NCI-H82 (cell line): Measurements from ENCODE around the gene ARHGEF10L.
"Not testable (repeated sequence)": the region's sequence is repeated elsewhere in the genome, so short reads cannot be mapped to it uniquely, and the experiment has no call there.

Source experiments
- DNase-seq: peaks from one replicate; lab custom pipeline; 2025; lab: John Stamatoyannopoulos, UW

Gene ARHGEF10L, protein sequence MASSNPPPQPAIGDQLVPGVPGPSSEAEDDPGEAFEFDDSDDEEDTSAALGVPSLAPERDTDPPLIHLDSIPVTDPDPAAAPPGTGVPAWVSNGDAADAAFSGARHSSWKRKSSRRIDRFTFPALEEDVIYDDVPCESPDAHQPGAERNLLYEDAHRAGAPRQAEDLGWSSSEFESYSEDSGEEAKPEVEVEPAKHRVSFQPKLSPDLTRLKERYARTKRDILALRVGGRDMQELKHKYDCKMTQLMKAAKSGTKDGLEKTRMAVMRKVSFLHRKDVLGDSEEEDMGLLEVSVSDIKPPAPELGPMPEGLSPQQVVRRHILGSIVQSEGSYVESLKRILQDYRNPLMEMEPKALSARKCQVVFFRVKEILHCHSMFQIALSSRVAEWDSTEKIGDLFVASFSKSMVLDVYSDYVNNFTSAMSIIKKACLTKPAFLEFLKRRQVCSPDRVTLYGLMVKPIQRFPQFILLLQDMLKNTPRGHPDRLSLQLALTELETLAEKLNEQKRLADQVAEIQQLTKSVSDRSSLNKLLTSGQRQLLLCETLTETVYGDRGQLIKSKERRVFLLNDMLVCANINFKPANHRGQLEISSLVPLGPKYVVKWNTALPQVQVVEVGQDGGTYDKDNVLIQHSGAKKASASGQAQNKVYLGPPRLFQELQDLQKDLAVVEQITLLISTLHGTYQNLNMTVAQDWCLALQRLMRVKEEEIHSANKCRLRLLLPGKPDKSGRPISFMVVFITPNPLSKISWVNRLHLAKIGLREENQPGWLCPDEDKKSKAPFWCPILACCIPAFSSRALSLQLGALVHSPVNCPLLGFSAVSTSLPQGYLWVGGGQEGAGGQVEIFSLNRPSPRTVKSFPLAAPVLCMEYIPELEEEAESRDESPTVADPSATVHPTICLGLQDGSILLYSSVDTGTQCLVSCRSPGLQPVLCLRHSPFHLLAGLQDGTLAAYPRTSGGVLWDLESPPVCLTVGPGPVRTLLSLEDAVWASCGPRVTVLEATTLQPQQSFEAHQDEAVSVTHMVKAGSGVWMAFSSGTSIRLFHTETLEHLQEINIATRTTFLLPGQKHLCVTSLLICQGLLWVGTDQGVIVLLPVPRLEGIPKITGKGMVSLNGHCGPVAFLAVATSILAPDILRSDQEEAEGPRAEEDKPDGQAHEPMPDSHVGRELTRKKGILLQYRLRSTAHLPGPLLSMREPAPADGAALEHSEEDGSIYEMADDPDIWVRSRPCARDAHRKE (N-terminal part only)

DNA sequence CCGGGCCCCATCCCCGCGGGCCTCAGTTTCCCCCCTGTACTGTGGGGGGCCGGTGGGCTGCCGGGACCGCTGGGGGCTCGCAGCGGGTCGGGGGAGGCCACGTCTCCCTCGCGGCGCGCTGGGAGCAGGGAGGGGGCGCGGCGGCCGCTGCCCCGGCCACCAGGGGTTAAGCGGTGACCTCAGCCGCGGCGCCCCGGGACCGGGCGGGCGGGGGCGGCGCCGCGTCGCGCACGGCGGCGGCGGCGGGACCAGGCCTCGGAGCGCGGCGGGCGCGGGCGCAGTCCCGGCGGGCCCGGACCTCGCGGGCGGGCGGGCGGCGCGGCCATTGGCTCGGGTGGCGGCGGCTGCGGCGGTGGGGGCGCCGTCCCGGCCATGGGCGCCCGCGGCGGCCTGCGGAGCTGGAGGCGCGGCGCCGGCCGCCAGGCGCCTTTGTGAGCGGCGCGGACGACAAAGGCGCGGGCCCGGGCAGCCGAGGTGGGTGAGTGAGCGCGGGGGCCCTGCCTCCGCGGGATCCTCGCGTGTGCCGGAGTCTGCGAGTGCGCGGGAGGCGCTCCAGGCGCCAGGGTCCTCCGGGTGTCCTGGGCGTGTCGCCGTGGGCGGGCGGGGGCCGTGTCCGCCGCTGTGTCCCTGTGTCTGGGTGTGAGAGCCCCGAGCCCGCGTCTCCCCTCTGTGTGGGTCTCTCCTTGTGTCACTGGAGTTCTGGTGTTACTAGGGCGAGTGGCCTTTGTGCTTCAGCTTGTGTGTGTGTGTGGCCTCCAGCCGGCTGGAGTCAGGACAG is at the start of gene ARHGEF10L:
Gene ARHGEF10L (plus strand): TSS at position 222 of the 778 bp plus-strand sequence. CDS start 40,898 bp downstream, outside the sequence.
- DNase-seq, result peak; percentile 53

DNA sequence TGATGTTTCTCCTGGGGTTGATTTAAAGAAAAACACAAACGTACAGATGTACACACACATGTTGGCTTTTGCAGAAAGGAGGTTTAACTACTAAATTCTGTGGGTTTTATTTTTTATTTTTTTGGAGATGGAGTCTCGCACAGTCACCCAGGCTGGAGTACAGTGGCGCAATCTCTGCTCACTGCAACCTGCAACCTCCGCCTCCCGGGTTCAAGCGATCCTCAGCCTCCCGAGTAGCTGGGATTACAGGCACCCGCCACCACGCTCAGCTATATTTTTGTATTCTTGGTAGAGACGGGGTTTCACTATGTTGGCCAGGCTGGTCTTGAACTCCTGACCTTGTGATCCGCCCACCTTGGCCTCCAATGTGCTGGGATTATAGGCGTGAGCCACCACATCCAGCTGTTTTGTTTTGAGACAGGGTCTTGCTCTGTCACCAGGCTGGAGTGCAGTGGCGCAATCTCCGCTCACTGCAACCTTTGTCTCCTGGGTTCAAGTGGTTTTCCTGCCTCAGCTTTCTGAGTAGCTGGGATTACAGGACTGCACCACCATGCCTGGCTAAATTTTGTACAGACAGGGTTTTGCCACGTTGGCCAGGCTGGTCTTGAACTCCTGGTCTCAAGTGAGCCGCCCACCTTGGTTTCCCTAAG is 49.6 kb upstream of the ARHGEF10L start:
- DNase-seq, result not testable (repeated sequence)

DNA sequence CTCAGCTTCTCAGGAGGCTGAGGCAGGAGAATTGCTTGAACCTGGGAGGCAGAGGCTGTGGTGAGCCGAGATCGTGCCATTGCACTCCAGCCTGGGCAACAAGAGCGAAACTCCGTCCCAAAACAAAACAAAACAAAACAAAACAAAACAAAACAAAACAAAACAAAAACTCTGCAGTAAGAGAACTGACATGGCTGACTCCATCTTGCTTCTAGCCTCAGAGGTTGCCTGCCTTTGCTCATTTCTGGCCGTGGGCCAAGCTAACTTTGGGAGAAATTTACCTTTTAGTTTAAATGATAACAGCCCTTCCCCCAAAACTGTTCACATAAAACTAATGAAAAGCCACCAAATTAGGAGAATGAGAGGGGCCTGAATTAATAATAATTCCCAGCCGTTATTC is 48.8 kb upstream of the ARHGEF10L start:
- DNase-seq, result not testable (repeated sequence)

DNA sequence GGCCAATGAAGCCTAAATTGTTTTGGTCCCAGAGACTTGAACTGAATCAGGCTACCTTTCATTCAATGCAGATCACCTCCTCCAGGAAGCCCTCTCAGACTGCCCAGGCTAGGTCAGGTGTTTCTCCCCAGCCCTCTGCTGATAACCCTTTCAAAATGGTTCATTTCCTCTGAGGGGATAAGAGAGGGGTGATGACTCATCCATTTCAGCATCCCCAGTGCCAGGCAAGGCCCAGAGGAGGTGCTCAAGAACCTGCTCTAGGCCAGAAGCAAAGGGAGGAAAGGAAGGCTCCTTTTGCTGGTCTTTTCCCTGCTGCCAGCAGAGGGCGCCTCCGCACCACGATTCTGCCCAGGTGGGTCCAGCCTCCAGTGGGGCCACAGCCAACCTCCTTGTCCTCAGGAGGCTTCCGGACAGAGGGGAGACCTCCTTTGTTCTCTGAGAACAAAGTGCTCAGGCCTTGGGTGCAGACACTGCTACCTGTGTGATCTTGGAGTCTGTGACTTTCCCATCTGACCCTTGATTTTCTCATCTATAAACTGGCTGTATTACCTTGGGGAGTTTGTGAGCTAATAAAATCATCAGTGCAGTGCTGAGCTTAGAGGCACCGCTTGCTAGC is 45.3 kb upstream of the ARHGEF10L start:
- DNase-seq, result peak; percentile 78

DNA sequence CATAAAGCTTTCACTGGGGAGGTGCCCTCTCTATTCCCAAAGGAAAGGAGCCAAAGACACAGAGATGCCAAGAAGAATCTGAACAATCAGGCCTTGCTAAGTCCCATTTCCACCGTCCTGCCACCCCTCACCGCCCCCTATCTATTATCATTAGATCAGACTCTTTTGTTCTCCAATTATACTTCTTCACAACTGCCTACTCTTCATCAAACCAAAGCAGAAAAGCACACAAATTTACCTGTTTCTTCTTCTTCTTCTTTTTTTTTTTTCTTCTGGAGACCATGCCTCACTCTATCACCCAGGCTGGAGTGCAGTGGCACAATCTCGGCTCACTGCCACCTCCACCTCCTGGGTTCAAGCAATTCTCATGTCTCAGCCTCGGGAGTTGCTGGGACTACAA is 43.1 kb upstream of the ARHGEF10L start:
- no peak for DNase-seq

DNA sequence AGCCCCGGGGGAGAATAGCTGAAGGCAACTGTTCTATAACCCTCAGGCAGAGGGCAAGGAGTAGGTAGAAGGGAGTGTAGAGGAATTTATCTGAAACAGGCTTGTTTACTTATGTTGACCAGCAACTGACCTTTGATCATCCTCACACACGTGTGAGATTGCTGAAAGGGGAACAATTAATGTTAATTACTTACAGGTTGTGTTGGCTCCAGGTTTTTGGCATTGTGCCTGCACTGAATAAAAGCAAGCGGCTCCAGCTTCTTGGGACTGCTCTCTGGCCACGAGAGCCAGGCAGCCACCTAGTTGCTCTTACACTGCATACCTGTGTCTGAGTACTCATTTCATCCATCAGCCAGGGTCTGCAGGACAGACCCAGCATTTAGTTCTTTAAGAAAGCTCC is 41.3 kb upstream of the ARHGEF10L start:
- DNase-seq, result no peak

DNA sequence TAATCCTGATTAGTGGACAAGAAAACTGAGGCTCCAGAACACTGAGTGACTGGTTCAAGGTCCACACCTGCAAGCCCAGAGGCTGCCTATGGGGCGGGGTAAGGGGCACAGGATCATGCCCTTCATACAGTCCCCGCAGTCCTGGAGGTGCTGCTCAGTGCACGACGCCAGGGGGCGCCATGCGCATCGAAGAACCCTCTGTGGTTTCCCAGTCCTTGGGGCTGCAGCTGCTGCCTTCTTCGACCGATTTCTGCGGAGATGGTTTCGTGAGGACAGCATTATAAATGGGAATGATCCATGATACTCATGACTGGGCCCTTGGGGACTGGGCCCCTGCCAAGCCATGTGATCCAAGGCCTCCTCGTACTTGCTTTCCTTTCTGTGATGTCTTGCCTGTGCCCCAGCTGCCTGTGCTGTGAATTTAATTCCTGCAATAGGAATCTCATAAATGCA is 37.1 kb upstream of the ARHGEF10L start:
- DNase-seq, result peak; percentile 89

DNA sequence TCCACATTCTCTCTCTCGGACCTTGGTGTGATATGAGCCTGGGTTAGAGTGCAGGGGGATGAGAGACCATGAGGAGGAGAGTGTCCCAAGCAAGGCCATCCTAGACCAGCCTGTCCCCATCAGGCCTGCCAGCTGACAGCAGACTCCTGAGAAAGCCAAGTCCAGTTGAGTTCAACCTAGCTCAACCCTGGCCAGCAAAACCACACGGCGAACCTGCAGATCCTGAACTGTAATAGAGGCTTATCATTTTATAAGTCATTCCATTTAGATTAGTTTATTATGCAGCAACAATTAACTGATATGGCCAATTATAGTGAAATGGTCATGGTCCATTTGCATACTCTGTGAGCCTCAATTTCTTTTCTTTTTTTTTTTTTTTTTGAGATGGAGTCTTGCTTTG is 36.4 kb upstream of the ARHGEF10L start:
- no peak for DNase-seq

DNA sequence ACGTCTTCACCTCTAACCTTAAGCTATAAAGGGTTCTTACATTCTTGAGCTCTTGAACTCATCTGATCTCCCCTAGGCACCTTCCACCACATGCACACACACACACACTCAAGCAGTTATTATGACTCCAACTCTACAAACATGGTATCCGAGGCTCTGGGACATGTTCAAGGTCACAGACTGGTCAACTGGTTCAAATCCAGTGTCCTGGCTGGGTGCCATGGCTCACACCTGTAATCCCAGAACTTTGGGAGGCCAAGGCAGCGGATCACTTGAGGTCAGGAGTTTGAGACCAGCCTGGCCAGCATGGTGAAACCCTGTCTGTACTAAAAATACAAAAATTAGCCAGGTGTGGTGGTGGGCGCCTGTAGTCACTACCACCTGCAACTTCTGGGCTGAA is 32.3 kb upstream of the ARHGEF10L start:
- not testable (repeated sequence) for DNase-seq

DNA sequence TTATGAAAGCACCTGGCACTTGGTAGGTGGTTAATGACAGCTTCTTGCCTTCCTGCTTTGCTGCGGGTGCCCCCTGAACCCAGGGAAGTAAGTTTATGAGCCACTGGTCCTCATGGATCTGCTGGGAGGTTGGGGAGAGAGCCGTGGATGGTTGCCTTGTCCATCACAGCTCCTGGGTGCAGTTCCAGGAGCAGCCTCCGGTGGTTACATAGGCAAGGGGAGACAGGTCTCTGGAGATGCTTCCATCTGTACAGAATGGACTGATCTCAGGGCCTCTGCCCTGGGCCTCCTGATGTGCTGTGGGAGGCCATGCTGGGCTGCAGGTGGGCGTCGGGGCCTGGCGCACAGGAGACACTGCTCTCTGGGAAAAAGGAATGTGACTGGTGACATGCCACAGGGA is 31.6 kb upstream of the ARHGEF10L start:
- DNase-seq, result peak; percentile 31

DNA sequence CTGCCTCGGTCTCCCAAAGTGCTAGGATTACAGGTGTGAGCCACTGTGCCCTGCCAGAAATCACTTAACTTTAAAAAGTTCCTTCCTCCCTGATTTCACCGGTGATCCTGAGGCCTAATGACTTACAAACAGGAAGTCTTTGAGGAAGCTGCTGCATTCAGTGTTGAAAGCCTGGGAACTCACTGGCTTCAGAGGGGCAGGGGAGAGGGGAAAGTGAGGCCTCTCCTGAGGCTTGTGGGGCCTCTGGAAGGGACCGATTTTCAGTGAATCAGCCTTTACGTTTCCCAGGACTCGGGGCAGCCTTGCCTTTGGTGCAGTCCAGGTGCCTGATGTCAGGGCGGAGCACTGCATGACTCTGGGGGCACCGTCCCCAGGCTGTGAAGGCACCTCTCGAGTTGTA is 30.1 kb upstream of the ARHGEF10L start:
- no peak for DNase-seq

DNA sequence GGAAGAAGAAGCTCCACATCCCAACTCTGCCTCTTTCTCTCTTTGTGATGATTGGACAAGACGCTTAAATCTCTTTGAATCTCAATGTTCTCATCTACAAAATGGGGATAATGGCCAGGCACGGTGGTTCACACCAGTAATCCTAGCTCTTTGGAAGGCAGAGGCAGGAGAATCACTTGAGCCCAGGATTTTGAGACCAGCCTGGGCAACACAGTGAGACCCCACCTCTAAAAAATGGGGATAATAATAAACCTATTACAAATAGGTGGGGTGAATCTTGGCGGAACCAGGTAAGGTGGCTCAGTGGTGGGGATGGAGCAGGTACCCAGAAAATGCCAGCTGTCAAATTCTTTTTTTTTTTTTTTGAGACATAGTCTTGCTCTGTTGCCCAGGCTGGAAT is 29.4 kb upstream of the ARHGEF10L start:
- no peak for DNase-seq

DNA sequence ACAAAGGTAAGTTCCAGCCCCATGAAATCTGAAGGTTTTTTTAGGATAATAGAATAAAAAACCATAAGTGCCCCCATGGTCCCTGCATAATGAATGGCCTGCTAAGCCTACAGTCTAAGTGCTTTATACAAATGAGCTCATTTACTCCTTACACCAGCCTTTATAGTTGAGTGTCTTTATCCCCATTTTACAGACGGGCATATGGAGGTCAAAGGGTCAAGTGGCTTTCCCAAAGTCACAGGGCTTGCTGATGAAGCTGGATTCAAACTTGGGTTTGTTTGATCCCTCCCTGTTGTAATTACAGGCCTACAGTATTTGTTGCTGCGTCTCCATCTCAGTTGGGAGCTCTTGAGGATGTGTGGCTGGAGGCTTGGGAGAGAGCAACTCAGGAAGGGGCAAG is 28.3 kb upstream of the ARHGEF10L start:
- no peak for DNase-seq

DNA sequence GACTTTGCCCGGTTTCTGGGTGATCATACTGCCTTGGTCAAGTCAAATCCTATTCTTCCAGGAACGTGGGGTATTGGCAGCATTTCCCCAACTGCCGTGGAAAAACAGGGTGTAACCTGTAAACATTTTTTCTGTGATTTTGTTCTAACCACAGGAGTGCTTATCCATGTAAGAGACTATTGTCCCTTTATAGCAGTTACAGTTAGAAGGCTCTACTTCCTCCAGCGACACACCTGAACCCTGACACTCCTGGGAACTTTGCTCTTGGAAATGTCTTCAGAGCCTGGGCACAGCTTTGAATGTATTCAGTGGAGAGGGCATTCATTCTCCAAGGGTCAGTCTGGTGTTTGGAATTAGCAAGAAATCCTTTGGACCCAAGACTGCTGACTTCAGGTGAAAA is 26.4 kb upstream of the ARHGEF10L start:
- no peak for DNase-seq

DNA sequence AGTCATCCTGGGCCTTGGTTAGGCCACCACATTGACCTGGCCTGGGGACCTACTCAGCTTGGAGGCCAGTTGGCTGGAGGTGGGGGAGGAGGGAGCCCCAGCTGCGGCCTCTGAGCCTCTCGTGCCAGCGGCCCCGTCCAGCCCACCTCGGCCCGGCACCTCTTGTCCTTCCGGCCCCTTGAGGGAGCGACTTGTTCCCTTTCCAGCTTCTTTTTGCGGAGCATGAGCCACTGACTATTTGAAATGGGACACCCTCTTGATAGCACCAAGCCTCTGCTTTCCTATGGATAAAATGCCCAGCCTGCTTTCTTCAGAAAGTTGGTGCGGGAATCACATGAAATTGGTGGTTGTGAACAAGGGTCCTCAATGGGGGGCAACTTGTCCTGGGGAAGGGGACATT is 24.7 kb upstream of the ARHGEF10L start:
- DNase-seq, result no peak

DNA sequence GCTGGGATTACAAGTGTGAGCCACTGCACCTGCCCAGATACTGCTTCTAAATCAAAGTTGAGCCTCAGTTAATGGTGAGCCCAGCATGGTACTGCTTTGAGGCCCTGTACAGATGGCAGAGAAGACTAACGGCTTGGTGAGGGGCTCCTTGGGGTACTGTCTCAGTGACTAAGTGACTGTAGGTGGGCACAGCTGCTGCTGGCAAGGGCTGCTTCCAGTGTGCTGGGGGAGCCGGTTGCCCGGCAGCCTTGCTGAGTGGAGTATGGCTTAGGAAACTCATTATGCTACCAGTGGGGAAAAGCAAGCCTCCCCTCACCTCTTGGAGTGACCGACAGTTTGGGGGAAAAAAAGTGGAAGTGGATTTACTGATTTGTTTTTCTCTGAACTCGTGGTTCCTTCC is 23.6 kb upstream of the ARHGEF10L start:
- DNase-seq, result no peak

DNA sequence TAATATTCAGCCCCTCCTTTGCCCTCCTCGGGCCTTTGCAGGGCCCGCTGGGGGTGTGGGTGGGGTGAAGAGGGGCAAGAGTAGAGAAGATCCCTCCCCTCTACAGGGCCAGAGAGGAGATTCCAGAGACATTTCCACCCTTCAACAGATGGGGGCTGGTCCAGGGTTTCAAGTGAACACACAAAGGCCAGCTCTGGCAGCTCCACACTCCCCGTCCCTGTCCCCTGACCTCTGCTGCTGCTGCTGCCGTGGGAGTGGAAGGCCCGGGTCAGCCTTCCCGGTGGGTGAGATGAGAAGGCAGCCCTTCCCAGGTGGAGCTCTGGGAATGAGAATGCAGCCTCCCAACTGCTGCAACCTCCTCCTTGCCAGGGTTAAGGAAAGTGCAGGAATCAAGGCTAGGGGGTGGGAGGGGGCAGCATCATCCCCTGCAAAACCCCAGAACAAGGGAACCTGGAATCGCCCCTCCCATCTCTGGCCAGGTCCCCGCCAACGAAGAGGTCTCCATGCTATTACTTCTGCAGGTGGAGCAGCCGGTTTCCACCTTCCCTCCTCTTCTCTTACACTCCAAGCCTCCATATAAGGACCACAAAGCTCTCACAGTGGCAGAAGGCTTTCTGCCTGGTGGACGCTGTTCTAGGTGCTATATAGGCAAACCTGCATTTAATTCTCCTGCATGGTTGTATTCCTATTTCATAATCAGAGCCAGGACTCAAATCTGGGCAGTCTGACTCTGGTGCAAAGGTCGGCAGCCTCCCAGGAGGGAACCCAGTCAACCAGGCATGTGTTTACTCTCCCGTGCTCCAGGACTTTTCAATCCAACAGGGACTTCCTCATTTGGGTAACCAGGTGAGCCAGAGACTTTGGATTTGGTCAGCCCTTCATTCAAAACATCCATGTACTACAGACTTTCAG is 22.9 kb upstream of the ARHGEF10L start:
- no peak for DNase-seq

DNA sequence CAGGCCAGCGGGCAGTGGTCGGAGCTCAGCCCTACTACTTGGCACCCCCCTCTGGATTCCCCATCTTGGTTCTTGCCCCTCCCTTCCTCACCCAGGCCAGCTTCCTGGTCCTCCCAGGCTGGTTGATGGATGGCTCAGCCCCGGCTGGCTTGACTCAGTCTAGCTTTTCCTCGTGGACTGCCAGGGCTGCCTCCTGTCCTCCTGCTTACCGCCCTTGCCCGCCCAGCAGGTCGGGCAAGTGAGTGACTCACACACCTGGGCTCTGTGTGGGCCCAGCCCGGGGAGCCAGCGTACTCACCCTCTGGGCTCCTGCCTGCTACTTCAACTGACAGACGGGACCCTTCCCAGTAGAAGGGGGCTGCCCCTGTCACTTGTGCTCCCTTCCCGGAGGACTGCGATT is 19.5 kb upstream of the ARHGEF10L start:
- DNase-seq, result no peak
